ACHN (cell line): ENCODE data around the gene HSPB2.

Experiments used
- DNase-seq: peaks from one replicate; pipeline ENCODE4 v3.0.0-alpha.2; 2015
- in situ Hi-C: cut with HindIII; loops from 2 replicates; pipeline ENCODE4 v1.10.0; 2017; ENCODE audit warnings: low sequenced_read_pairs, low pct_ligation_motif_present, low pct_unique_long_range_greater_than_20kb

Gene HSPB2

GRCh38 chr11:111957663-111958444 is 45.3 kb downstream of the HSPB2 start:
- no peak for DNase-seq
- in situ Hi-C loops: no loop called here

GRCh38 chr11:111960916-111961315 is 48.4 kb downstream of the HSPB2 start:
- in situ Hi-C loops: no loop called here
- peak; percentile 26 for DNase-seq

DNA sequence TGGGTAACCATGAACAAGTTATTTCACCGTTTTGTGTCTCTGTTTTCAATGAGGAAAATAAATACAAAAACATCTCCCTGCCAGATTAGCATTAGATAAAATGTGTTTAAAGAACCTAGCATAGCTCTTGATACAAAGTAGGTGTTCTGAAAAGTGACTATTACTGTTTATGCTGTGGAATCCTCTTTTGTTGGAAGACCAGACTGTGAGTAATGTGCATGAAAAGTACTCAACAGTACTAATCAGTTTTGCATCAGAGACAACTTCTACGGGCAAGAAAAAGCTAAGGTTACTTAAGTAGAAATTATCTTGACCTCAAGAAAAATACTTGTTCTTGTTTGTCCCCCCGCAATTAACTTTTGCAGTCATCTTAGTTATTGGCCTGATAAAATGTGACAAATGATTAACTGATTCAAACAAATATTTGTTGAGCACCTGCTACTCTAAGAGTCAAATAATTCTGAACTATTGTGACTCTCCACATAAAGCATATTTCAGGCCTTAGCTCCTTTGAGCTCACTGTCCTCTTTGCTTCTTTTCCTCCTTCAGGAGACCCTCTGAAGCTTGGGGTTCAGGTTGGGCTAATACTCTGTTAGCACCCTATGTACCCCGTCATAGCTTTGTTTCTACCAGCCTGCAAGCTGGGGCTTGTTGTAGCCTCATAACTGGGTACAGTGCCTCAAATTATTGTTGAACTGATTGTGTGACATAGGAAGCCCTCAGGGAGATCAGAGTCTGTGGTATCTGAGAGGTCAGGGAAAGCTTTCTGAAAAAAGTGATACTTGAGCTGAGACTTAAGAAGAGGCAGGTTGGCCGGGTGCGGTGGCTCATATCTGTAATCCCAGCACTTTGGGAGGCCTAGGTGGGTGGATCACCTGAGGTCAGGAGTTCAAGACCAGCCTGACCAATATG is 49.1 kb downstream of the HSPB2 start:
- in situ Hi-C loops: no loop called here

More for the DNA sequence above, 49.1 kb downstream of the HSPB2 start:
- DNase-seq: no peak
